ENCODE results near the gene EHD3. TPM values are rescaled to one million over a fixed set of nuclear protein-coding genes. Genes with fewer than 3 reads are reported as not detected.

Gene EHD3
- total RNA-seq, 1 experiment from 2014 or later, result not detected

DNA sequence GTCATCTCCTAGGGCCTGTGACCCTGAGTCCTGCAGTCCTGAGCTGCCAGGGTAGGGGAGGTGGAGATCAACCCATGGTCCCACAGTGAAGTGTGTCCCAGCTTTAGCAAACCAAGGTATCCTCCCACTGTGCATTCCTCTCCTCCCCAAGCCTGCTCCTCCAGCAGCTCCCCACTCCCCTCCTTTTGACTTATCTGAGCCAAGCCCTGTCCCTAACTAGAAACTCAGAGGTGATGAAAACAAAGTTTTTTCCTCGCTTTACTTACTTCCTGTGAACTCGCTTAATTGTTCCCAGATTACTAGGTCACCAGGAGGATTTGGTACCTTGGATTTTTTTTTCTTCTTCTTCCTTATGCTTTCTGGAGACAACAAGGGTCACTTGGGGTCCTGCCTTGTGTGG is 80.8 kb downstream of the EHD3 start:
- CTCF ChIA-PET, result no interaction called here
- H3K9me3 Mint-ChIP-seq (ENCODE audit: unreplicated experiment), result no peaks in the 10 kb centered on the region
- H3K27me3 Mint-ChIP-seq (ENCODE audit: insufficient read depth, unreplicated experiment), result peaks cover 8% of the 10 kb centered on the region

DNA sequence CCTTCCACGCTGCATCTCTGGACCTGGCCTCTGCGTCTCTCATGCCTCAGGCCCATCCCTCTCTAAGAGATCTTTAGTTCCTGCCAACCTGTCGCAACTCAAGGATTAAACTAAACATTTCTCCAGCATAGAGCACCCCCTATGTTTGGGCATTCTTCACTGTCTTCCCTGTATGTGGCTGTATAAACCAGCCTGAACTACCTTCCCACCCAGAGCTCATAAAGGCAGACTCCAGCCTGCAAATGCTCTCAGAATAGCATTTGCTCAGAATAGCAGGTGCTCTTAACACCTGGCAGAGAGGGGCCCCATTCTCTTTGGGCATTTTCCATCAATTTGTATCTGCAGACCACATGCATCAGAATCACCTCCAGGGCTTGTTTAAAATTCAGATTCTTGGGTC is 83.4 kb downstream of the EHD3 start:
- peaks cover 2% of the 10 kb centered on the region for H3K4me1 Mint-ChIP-seq (ENCODE audit: low read depth, unreplicated experiment)
- no TSS peak for BruUV-seq (replicated peaks)
- peaks cover 6% of the 10 kb centered on the region for H3K27me3 Mint-ChIP-seq (ENCODE audit: insufficient read depth, unreplicated experiment)
- H3K4me3 Mint-ChIP-seq (ENCODE audit: unreplicated experiment), result no peak overlapping the region
- CTCF ChIA-PET, result no interaction called here
- intact Hi-C loops (cut with micrococcal nuclease; ENCODE audit: unreplicated experiment), result no loop called here
- Histone ChIP-seq H3K36me3 (ENCODE audit: control insufficient read depth, insufficient read depth, low read length) (no peaks in the 10 kb centered on the region), H3K27me3 (replicated peaks; ENCODE audit: control insufficient read depth, insufficient read depth, low read length) (no peaks in the 10 kb centered on the region), H3K9me3 (no peaks in the 10 kb centered on the region), H3K4me1 (no peaks in the 10 kb centered on the region), H3K4me3 (ENCODE audit: low read depth, low read length) (no peak overlapping the region)
- no peak overlapping the region for H3K27ac Mint-ChIP-seq (ENCODE audit: unreplicated experiment)
- TF ChIP-seq, protein P1, sequence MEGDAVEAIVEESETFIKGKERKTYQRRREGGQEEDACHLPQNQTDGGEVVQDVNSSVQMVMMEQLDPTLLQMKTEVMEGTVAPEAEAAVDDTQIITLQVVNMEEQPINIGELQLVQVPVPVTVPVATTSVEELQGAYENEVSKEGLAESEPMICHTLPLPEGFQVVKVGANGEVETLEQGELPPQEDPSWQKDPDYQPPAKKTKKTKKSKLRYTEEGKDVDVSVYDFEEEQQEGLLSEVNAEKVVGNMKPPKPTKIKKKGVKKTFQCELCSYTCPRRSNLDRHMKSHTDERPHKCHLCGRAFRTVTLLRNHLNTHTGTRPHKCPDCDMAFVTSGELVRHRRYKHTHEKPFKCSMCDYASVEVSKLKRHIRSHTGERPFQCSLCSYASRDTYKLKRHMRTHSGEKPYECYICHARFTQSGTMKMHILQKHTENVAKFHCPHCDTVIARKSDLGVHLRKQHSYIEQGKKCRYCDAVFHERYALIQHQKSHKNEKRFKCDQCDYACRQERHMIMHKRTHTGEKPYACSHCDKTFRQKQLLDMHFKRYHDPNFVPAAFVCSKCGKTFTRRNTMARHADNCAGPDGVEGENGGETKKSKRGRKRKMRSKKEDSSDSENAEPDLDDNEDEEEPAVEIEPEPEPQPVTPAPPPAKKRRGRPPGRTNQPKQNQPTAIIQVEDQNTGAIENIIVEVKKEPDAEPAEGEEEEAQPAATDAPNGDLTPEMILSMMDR (IDR thresholded peaks at IDR 0.05; ENCODE audit: insufficient read depth in 1 of 2, low read depth in 1 of 2, low read length in 1 of 2, severe bottlenecking in 1 of 2, unreplicated experiment in 1 of 2), result no peak
- POLR2A ChIA-PET, result no interaction called here
- no peak for DNase-seq
- no peaks in the 10 kb centered on the region for H3K9me3 Mint-ChIP-seq (ENCODE audit: unreplicated experiment)
- no peaks in the 10 kb centered on the region for H3K36me3 Mint-ChIP-seq (ENCODE audit: insufficient read depth, unreplicated experiment)

More for the DNA sequence above, 80.8 kb downstream of the EHD3 start:
- intact Hi-C loops (cut with micrococcal nuclease; ENCODE audit: unreplicated experiment), result no loop called here
- no peaks in the 10 kb centered on the region; the same call in 1 of the 2 replicates for H3K27me3 ChIP-seq (replicated peaks; ENCODE audit: control insufficient read depth, insufficient read depth, low read length)
- no peak overlapping the region for H3K27ac Mint-ChIP-seq (ENCODE audit: unreplicated experiment)
- H3K4me3 ChIP-seq (ENCODE audit: low read depth, low read length), result no peak overlapping the region
- H3K36me3 Mint-ChIP-seq (ENCODE audit: insufficient read depth, unreplicated experiment), result no peaks in the 10 kb centered on the region
- H3K9me3 ChIP-seq, result no peaks in the 10 kb centered on the region
- no peaks in the 10 kb centered on the region for H3K36me3 ChIP-seq (ENCODE audit: control insufficient read depth, insufficient read depth, low read length)
- H3K4me3 Mint-ChIP-seq (ENCODE audit: unreplicated experiment), result no peak overlapping the region
- no peaks in the 10 kb centered on the region for H3K4me1 ChIP-seq
- BruUV-seq (replicated peaks), result no TSS peak
- H3K4me1 Mint-ChIP-seq (ENCODE audit: low read depth, unreplicated experiment), result no peaks in the 10 kb centered on the region
- TF ChIP-seq, protein P1 (IDR thresholded peaks at IDR 0.05; ENCODE audit: insufficient read depth in 1 of 2, low read depth in 1 of 2, low read length in 1 of 2, severe bottlenecking in 1 of 2, unreplicated experiment in 1 of 2), result no peak
- POLR2A ChIA-PET, result no interaction called here
- no peak for DNase-seq

DNA sequence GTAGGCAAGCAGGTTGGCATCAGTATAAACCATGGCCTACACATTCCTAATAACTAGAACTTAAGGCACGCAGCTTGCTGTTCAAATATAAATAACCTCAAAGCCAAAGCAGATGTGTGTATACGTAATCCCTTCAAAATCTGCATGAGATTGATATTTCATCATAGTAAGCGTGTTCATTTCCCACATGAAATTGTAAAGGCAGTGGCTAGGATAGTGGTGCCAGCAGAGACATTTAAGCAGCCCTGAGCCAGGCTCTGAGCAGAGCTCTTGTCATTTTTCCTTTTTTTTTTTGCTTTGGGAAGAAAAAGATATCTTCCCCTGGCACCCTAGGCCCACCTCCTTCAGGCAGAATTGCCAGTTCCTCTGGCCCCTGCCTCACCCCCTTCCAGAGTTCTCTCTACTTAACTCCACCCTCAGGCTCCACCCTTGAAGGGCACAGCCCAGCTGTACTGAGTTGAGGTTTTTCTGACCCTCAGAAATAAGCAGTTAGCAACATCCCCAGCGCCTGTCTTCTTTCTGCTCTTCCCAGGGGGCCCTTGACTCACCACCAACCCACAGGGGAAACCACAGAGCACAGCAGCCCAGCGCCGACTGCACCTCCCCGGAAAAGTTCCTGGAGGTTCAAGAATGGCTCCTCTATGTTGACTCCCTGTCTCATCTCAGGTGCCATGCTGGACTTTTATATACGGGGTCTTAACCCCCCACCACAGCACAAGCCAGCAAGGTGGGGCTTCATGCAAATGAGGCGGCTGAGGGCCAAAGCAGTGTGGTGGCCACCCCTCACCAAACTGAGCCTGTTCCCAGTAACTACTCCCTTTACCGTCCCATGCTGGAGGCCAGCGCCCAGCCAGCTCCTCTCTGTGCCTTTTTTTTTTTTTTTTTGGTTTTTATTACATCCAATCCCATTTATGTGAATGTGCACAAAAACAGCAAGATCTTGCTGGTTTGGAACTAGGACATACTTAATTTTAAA is 84.7 kb downstream of the EHD3 start:
- no peaks in the 10 kb centered on the region for H3K9me3 Mint-ChIP-seq (ENCODE audit: unreplicated experiment)
- no peaks in the 10 kb centered on the region for H3K9me3 ChIP-seq
- peaks cover 6% of the 10 kb centered on the region for H3K4me1 Mint-ChIP-seq (ENCODE audit: low read depth, unreplicated experiment)
- DNase-seq, result no peak
- no peaks in the 10 kb centered on the region for H3K36me3 ChIP-seq (ENCODE audit: control insufficient read depth, insufficient read depth, low read length)
- TF ChIP-seq, protein P1 (IDR thresholded peaks at IDR 0.05; ENCODE audit: insufficient read depth in 1 of 2, low read depth in 1 of 2, low read length in 1 of 2, severe bottlenecking in 1 of 2, unreplicated experiment in 1 of 2), result no peak
- POLR2A ChIA-PET, result no interaction called here
- CTCF ChIA-PET, result no interaction called here
- H3K4me3 Mint-ChIP-seq (ENCODE audit: unreplicated experiment), result no peak overlapping the region
- intact Hi-C loops (cut with micrococcal nuclease; ENCODE audit: unreplicated experiment), result no loop called here
- no peak overlapping the region for H3K4me3 ChIP-seq (ENCODE audit: low read depth, low read length)
- no peaks in the 10 kb centered on the region for H3K4me1 ChIP-seq
- H3K36me3 Mint-ChIP-seq (ENCODE audit: insufficient read depth, unreplicated experiment), result no peaks in the 10 kb centered on the region
- H3K27me3 Mint-ChIP-seq (ENCODE audit: insufficient read depth, unreplicated experiment), result peaks cover 7% of the 10 kb centered on the region
- no peak overlapping the region for H3K27ac Mint-ChIP-seq (ENCODE audit: unreplicated experiment)
- BruUV-seq (replicated peaks), result no TSS peak
- no peaks in the 10 kb centered on the region for H3K27me3 ChIP-seq (replicated peaks; ENCODE audit: control insufficient read depth, insufficient read depth, low read length)

Other genes starting within 250 kb of the EHD3 start
- not detected in 2 replicates for gene GALNT14, start 95.7 kb upstream of the EHD3 start, total RNA-seq (2022)
- 0.21 and 0.23 TPM in 2 replicates for gene CAPN14, start 16.6 kb upstream of the EHD3 start, total RNA-seq (2022)
- 1.3 and 1.4 TPM in 2 replicates for gene XDH, start 180.6 kb downstream of the EHD3 start, total RNA-seq (2022)

Data from Caco-2 (cell line).